Prostate gland (tissue), 2 donors: Measurements from ENCODE around the gene RNF208. TPM values are rescaled to one million over a fixed set of nuclear protein-coding genes. Genes with fewer than 3 reads are reported as not detected.

Experiments
- DNase-seq: peaks from one replicate; pipeline ENCODE4 v3.0.0-alpha.2; 2019; ENCODE audit warnings: low spot score
- H3K27ac ChIP-seq, 2 donors: fragments of 200-600 bp; sonication (generic); 2 replicates each; pipeline ENCODE4 v1.5.1; 2017 to 2019
- H3K27me3 ChIP-seq: fragments of 200-600 bp; sonication (generic); replicated peaks from 2 replicates; pipeline ENCODE4 v1.5.1; 2019; ENCODE audit not compliant: insufficient read depth
- H3K36me3 ChIP-seq, 2 donors: fragments of 200-600 bp; sonication (generic); 1 replicate in 1 of 2; 2 replicates in 1 of 2; pipeline versions ENCODE4 v1.5.1 to v1.8.1; 2017 to 2019
- H3K4me1 ChIP-seq: fragments of 200-600 bp; sonication (generic); replicated peaks from 2 replicates; pipeline ENCODE4 v1.5.1; 2019
- H3K4me3 ChIP-seq, 2 donors: fragments of 200-600 bp; sonication (generic); 2 replicates each; pipeline ENCODE4 v1.5.1; 2017 to 2019
- H3K9me3 ChIP-seq: fragments of 200-600 bp; sonication (generic); 2 replicates; pipeline ENCODE4 v1.5.1; 2017
- POLR2A ChIP-seq: fragments of 450-650 bp; IDR thresholded peaks from one replicate; pipeline ENCODE4 v1.6.1; 2016; ENCODE audit warnings: antibody characterized with exemption, mild to moderate bottlenecking
- POLR2AphosphoS5 ChIP-seq: sonication (generic); formaldehyde crosslinking; IDR thresholded peaks from one replicate; pipeline ENCODE4 v1.6.1; 2017; ENCODE audit warnings: antibody characterized with exemption
- WGBS: methylation state at CpG from one replicate; pipeline ENCODE4 v1.1.5; 2018; 5-methylcytosine and 5-hydroxymethylcytosine counted together
- intact Hi-C: fragments of 100-400 bp; cut with DNase I; formaldehyde crosslinking; loops from one replicate; pipeline ENCODE4 v1.14.2; 2022
- total RNA-seq, 2 donors: library from RNA; depleted of rRNA; stranded (reverse); fragments of >200 nt; gene quantifications; one replicate each; pipeline ENCODE4 v1.1.0, GENCODE V29; 2016
- TF ChIP-seq, protein P1 (sequence below), 4 experiments: fragments of 200-600 bp in 2 of 4; fragments of 450-650 bp in 2 of 4; sonication (generic) in 2 of 4; IDR thresholded peaks; 1 replicate in 3 of 4; 2 replicates in 1 of 4; pipeline ENCODE4 v1.5.1; 2016 to 2019; ENCODE audit warnings: antibody characterized with exemption in 4 of 4, mild to moderate bottlenecking in 2 of 4, moderate library complexity in 2 of 4

RNF208 gene
- total RNA-seq, 2 donors from 2014 or later: 3.8 to 6.2 TPM

DNA sequence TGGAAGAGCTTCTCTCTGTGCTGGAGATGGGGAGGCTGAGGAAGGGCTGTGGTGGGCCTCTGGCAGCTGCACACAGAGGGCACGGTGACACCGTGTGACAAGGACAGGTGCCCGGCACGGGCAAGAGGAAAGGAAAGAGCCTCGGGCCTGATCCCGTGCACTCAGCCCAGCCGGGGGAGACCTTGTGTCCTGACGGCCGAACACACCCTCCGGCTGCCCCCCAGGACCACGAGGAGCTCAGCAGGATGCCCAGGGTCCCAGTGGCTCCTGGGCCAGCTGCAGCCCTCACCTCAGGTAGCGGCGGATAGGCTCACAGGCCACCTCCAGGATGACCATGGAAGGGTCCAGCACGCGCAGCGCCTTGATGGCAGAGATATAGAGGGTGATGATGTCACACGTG, 39.2 kb downstream of the RNF208 start:
- no peak for DNase-seq
- intact Hi-C loops: no loop called here

DNA sequence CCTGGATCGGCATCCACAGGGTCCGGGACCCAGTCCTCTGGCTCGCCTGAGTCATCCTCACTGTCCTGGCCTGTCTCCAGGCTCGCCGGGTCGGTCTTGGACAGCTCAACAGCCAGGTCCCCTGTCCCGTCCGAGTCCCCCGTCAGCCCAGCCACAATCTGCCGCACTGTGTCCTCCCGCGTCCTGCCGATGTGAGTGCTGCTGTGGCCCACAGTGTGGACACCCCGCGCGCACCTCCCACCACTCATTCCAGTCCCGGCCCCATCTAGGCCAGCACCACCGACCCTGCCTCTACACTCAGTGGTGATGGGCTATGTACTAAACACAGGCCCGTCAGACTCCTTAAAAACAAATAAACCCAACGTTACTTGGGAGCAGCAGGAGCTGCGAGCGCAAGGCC, 40.4 kb downstream of the RNF208 start:
- peaks cover 6% of the 10 kb centered on the region for H3K4me1 ChIP-seq
- no peaks in the 10 kb centered on the region for H3K27me3 ChIP-seq
- H3K4me3 ChIP-seq: no peak overlapping the region
- WGBS: 94% methylated on average over 22 of the region's 22 CpGs
- TF ChIP-seq, protein P1, sequence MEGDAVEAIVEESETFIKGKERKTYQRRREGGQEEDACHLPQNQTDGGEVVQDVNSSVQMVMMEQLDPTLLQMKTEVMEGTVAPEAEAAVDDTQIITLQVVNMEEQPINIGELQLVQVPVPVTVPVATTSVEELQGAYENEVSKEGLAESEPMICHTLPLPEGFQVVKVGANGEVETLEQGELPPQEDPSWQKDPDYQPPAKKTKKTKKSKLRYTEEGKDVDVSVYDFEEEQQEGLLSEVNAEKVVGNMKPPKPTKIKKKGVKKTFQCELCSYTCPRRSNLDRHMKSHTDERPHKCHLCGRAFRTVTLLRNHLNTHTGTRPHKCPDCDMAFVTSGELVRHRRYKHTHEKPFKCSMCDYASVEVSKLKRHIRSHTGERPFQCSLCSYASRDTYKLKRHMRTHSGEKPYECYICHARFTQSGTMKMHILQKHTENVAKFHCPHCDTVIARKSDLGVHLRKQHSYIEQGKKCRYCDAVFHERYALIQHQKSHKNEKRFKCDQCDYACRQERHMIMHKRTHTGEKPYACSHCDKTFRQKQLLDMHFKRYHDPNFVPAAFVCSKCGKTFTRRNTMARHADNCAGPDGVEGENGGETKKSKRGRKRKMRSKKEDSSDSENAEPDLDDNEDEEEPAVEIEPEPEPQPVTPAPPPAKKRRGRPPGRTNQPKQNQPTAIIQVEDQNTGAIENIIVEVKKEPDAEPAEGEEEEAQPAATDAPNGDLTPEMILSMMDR (IDR thresholded peaks at IDR 0.05): no peak
- TF ChIP-seq POLR2AphosphoS5 (no peak), POLR2A (no peak)
- no peak for DNase-seq
- no peaks in the 10 kb centered on the region for H3K9me3 ChIP-seq
- no peak overlapping the region for H3K27ac ChIP-seq
- intact Hi-C loops: no loop called here
- H3K36me3 ChIP-seq: peaks cover 19 to 39% of the 10 kb centered on the region in 2 donors

More for the DNA sequence above, 39.2 kb downstream of the RNF208 start:
- no peak for TF ChIP-seq POLR2AphosphoS5
- no peak for TF ChIP-seq POLR2A
- TF ChIP-seq, protein P1 (IDR thresholded peaks at IDR 0.05): no peak
- H3K4me3 ChIP-seq: no peak overlapping the region
- WGBS: 95% methylated on average over 13 of the region's 17 CpGs
- H3K27ac ChIP-seq: no peak overlapping the region
- no peaks in the 10 kb centered on the region for H3K27me3 ChIP-seq
- no peaks in the 10 kb centered on the region for H3K9me3 ChIP-seq
- peaks cover 19 to 39% of the 10 kb centered on the region in 2 donors for H3K36me3 ChIP-seq
- H3K4me1 ChIP-seq: peaks cover 16% of the 10 kb centered on the region

DNA sequence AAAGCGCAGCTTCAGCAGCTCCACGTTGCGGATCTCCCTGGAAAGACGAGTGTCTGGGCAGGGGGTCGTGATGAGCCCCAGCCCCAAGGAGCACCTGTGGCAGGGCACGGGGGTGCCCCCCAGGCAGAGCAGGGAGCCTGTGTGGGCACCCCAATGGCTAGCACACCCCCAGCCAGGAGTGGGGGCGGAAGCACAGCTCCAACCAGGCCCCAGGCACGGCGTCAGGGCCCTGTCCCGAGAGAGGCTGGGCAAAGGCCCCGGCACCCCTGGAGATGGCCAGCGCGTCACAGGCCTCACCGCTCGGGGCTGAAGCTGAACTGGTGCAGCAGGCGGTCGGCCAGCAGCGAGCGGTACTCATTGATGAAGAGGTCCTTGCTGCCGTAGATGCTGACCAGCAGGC, 41.5 kb downstream of the RNF208 start:
- H3K27ac ChIP-seq: no peak overlapping the region
- H3K27me3 ChIP-seq: no peaks in the 10 kb centered on the region
- DNase-seq: no peak
- no peak overlapping the region for H3K4me3 ChIP-seq
- no peaks in the 10 kb centered on the region for H3K9me3 ChIP-seq
- TF ChIP-seq POLR2AphosphoS5 (no peak), POLR2A (no peak)
- TF ChIP-seq, protein P1 (IDR thresholded peaks at IDR 0.05): no peak
- 91% methylated on average over 20 of the region's 20 CpGs for WGBS
- H3K36me3 ChIP-seq: peaks cover 19 to 39% of the 10 kb centered on the region in 2 donors
- H3K4me1 ChIP-seq: no peaks in the 10 kb centered on the region
- intact Hi-C loops: no loop called here

DNA sequence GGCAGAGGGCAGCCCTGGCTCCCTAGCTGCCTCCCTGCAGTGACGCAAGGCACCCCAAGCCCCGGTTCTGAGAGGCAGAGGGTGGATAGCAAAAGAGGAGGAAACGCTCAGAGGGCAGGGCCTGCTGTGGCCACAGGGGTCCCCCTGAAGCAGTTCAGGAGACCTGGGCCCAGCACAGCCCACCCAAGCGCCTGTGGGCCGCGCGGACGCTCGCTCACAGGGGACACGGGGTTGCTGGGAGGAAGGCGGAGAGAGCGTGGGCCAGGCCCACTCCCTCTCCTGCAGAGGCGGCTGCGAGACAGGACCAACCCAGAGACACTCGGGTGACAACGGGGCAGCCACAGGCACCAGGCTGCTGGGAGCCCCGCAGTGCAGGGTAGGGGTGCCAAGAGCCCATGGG, 42.3 kb downstream of the RNF208 start:
- intact Hi-C loops: no loop called here
- no peak for DNase-seq
- H3K27ac ChIP-seq: no peak overlapping the region
- no peaks in the 10 kb centered on the region for H3K27me3 ChIP-seq
- H3K4me3 ChIP-seq: no peak overlapping the region
- peaks cover 19 to 39% of the 10 kb centered on the region in 2 donors for H3K36me3 ChIP-seq
- H3K4me1 ChIP-seq: no peaks in the 10 kb centered on the region
- WGBS: 93% methylated on average over 17 of the region's 17 CpGs
- TF ChIP-seq POLR2AphosphoS5: no peak
- no peak for TF ChIP-seq POLR2A
- TF ChIP-seq, protein P1 (IDR thresholded peaks at IDR 0.05): no peak
- no peaks in the 10 kb centered on the region for H3K9me3 ChIP-seq

- intact Hi-C loops: no loop called here
- Histone ChIP-seq H3K27ac (no peak overlapping the region), H3K9me3 (no peaks in the 10 kb centered on the region), H3K27me3 (no peaks in the 10 kb centered on the region), H3K36me3 (peaks cover 19 to 39% of the 10 kb centered on the region in 2 donors), H3K4me1 (peaks cover 3% of the 10 kb centered on the region), H3K4me3 (no peak overlapping the region)
- no peak for DNase-seq
- 90% methylated on average over 19 of the region's 19 CpGs for WGBS
- TF ChIP-seq, protein P1 (IDR thresholded peaks at IDR 0.05): no peak
- no peak for TF ChIP-seq POLR2A
- no peak for TF ChIP-seq POLR2AphosphoS5
These were observed 43.0 kb downstream of the RNF208 start for GRCh38 chr9:137178939-137179630.
